Activated T-cell treated with anti-CD3 and anti-CD28 coated beads, Interleukin-2, amount 50 U/mL, for 4 hours (primary cell): ENCODE measurements around the gene CD96. TPM values are rescaled to one million over a fixed set of nuclear protein-coding genes. Genes with fewer than 3 reads are reported as not detected.
"Not testable (repeated sequence)": the region's sequence is repeated elsewhere in the genome, so short reads cannot be mapped to it uniquely, and the experiment has no call there.

Experiments
- ATAC-seq, 2 donors: fragments of 200-7000 bp; cut with Tn5 transposase; one replicate each; pipeline ENCODE4 v1.10.0; 2021
- DNase-seq: peaks from one replicate; pipeline ENCODE4 v3.0.0-alpha.2; 2020
- H3K27me3 Mint-ChIP-seq: one replicate; pipeline ENCODE4 v1.8.0; 2021; ENCODE audit warnings: low read depth, mixed read lengths
- H3K36me3 Mint-ChIP-seq: one replicate; pipeline ENCODE4 v1.8.0; 2022; ENCODE audit warnings: mixed read lengths; ENCODE audit not compliant: insufficient read depth
- H3K4me1 Mint-ChIP-seq: one replicate; pipeline ENCODE4 v1.8.0; 2021; ENCODE audit warnings: low read depth, mixed read lengths
- H3K4me3 Mint-ChIP-seq: one replicate; pipeline ENCODE4 v1.8.0; 2021; ENCODE audit warnings: mild to moderate bottlenecking, moderate library complexity, mixed read lengths
- H3K9me3 Mint-ChIP-seq: one replicate; pipeline ENCODE4 v1.8.0; 2021; ENCODE audit warnings: mixed read lengths
- total RNA-seq, 3 donors: library from RNA; stranded (reverse); gene quantifications; one replicate each; pipeline ENCODE4 v1.2.1, GENCODE V29; 2021

The CD96 gene
- total RNA-seq, result 10 to 100 TPM; 21.4 to 28.3 (median 25.2) TPM

DNA sequence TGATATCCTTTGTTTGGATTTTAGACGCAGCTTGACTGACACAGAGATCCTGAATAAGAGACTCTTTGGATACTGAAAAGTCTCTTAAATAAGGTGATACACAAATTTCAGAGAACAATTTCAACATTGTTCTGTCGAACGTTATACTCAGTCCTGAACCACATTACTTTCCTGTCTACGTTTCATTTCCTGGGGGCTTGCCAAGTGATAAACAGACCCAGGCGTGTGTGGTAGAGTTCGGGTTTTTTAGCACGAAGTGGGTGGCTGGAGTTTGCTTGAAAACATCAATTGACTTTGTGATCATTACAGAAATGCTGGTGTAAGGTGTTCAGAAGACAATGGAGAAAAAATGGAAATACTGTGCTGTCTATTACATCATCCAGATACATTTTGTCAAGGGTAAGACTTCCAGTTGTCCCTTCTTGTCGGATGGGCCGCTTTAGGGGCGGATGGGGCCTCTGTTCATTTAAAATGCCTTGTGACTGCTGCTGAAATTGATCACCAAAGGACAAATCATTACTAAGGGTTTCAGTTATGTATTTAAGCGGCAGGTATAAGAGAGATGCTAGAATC is at the start of gene CD96:
TSS of gene CD96 (plus strand) at position 287 of the 573 bp plus-strand sequence. CDS start at position 339, 52 bp downstream.
- Mint-ChIP-seq H3K4me1 (peaks cover 89% of the 10 kb centered on the region), H3K36me3 (peaks cover 21% of the 10 kb centered on the region), H3K4me3 (peak within 1 kb of the TSS; percentile 85), H3K9me3 (no peaks in the 10 kb centered on the region), H3K27me3 (no peaks in the 10 kb centered on the region)
- peak; percentile 79 to 81 for ATAC-seq
- DNase-seq, result peak; percentile 68

- no peak overlapping the region for H3K4me3 Mint-ChIP-seq
- ATAC-seq, result no peak
Measured at GRCh38 chr3:111493276-111493675, 48.7 kb upstream of the CD96 start.

DNA sequence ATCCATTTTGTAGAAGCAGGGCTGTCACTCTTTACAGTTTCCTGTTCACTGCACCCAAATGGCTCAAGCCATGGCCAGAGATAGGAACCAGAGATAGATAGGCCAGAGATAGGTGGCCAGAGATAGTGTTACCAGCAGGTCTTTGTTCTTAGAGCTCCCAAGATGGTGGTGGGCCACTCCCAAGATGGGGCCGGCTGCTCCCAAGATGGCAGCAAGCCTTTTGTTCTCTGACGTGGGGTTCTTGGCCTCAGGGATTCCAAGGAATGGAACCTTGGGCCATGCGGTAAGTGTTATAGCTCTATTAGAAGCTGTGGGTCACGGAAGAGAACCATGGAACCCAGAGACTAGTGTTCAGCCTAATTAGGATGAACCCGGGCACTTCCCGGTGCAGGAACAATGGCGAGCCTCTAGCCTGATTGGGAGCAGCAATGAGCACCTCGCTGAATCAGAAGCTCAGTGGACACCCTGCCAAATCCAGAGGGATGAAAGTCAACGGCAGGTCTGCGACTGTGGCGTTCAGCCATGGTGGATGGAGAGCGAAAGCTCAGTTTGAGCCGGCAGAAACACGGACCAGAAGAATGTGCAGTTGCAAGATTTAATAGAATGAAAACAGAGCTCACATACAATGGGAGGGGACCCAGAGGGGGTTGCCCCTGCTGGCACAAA is 45.0 kb upstream of the CD96 start:
- no peak for ATAC-seq

More at GRCh38 chr3:111493276-111493675, 48.7 kb upstream of the CD96 start:
- Mint-ChIP-seq H3K9me3 (no peaks in the 10 kb centered on the region), H3K27me3 (no peaks in the 10 kb centered on the region), H3K4me1 (no peaks in the 10 kb centered on the region), H3K36me3 (no peaks in the 10 kb centered on the region)
- no peak for DNase-seq

DNA sequence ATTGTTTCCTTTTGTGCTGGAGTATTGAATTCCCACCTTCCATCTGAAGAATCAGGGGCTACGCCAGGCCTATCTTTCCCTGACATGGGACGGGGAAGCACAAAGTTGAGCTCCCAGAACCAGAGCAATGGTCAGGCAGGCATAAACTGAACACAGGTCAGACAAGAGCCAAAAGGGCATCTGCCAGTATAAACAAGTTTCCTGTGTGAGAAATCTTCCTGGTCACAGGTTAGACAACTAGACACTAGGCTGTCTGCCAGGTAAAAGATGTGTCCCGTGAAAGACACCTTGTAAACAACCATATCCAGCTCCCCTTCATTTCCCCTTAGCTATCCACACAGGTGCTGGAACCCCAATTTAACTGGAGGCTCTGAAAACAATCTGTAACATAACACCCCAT is 44.0 kb upstream of the CD96 start:
- ATAC-seq, result no peak

More for the DNA sequence above, 45.0 kb upstream of the CD96 start:
- Mint-ChIP-seq H3K36me3 (no peaks in the 10 kb centered on the region), H3K27me3 (no peaks in the 10 kb centered on the region), H3K9me3 (peaks cover 11% of the 10 kb centered on the region), H3K4me3 (no peak overlapping the region), H3K4me1 (no peaks in the 10 kb centered on the region)
- no peak for DNase-seq

DNA sequence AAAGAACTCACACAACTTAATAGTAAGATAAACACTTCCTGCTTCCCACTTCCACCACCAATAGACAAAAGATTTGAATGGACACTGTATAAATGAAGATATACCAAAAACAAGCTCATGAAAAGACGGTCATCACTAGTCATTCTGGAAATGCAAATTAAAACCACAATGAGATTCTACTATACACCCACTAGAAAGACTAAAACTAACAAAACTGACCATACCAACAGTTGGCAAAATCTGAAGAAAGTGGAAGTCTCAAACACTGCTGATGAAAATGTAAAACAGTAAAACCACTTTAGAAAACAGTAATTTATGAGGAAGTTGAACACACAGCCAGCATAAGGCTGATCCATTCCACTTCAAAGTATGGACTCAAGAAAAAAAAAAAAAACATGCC is 35.6 kb upstream of the CD96 start:
- H3K27me3 Mint-ChIP-seq, result no peaks in the 10 kb centered on the region
- no peak overlapping the region for H3K4me3 Mint-ChIP-seq
- no peak for ATAC-seq
- H3K9me3 Mint-ChIP-seq, result peaks cover 13% of the 10 kb centered on the region
- H3K36me3 Mint-ChIP-seq, result no peaks in the 10 kb centered on the region
- H3K4me1 Mint-ChIP-seq, result no peaks in the 10 kb centered on the region
- DNase-seq, result no peak

More for the DNA sequence above, 44.0 kb upstream of the CD96 start:
- Mint-ChIP-seq H3K9me3 (peaks cover 14% of the 10 kb centered on the region), H3K36me3 (no peaks in the 10 kb centered on the region), H3K27me3 (no peaks in the 10 kb centered on the region), H3K4me3 (no peak overlapping the region), H3K4me1 (no peaks in the 10 kb centered on the region)
- no peak for DNase-seq

GRCh38 chr3:111509308-111509707 is 32.7 kb upstream of the CD96 start:
- ATAC-seq, result no peak
- H3K9me3 Mint-ChIP-seq, result peaks cover 4% of the 10 kb centered on the region

DNA sequence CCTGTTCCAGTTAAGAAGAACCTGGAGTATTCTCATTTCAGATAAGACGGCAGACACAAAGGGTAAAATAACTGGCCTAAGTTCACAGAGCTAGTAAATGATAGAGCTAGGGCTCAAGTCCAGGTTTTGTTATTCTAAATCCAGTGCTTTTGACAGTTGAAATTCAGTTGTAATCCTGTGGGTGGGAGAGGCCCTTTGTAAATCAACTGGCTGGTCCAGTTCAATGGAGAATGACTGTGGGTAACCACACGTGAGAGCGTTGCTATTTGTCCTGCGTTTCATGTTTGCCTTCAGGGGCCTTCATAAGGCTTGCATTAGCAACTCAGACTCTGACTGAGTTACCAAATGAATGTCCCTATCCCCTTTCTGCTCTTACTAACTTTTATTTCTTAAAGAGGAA is 24.2 kb upstream of the CD96 start:
- Mint-ChIP-seq H3K4me3 (no peak overlapping the region), H3K4me1 (no peaks in the 10 kb centered on the region), H3K9me3 (no peaks in the 10 kb centered on the region), H3K36me3 (no peaks in the 10 kb centered on the region), H3K27me3 (no peaks in the 10 kb centered on the region)
- DNase-seq (no peak), ATAC-seq (no peak)

More at GRCh38 chr3:111509308-111509707, 32.7 kb upstream of the CD96 start:
- Mint-ChIP-seq H3K4me3 (no peak overlapping the region), H3K4me1 (no peaks in the 10 kb centered on the region), H3K27me3 (no peaks in the 10 kb centered on the region), H3K36me3 (no peaks in the 10 kb centered on the region)
- DNase-seq, result no peak

GRCh38 chr3:111519178-111519855 is 22.7 kb upstream of the CD96 start:
- Mint-ChIP-seq H3K9me3 (no peaks in the 10 kb centered on the region), H3K36me3 (no peaks in the 10 kb centered on the region), H3K27me3 (no peaks in the 10 kb centered on the region), H3K4me1 (no peaks in the 10 kb centered on the region), H3K4me3 (no peak overlapping the region)
- ATAC-seq (no peak), DNase-seq (no peak)

DNA sequence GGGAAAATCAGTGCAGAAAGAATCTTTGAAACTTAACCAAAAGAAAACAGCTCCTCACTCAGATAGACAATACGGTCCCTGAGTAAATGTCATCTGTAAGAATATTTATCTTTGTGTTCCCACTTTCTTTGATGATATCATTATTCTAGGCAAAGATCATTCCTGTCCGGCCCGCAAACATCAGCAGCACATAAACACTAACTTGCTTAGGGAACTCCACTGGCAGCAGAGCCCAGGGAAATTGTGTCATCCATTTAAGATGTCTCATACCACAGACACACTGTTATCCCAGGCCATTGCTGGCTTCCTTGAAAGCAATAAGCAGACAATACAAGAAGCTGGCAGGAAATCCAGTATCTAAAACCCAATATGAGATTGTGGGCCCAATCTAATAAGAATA is 20.1 kb upstream of the CD96 start:
- Mint-ChIP-seq H3K36me3 (no peaks in the 10 kb centered on the region), H3K27me3 (no peaks in the 10 kb centered on the region), H3K4me1 (no peaks in the 10 kb centered on the region), H3K4me3 (no peak overlapping the region), H3K9me3 (no peaks in the 10 kb centered on the region)
- ATAC-seq (no peak), DNase-seq (no peak)

DNA sequence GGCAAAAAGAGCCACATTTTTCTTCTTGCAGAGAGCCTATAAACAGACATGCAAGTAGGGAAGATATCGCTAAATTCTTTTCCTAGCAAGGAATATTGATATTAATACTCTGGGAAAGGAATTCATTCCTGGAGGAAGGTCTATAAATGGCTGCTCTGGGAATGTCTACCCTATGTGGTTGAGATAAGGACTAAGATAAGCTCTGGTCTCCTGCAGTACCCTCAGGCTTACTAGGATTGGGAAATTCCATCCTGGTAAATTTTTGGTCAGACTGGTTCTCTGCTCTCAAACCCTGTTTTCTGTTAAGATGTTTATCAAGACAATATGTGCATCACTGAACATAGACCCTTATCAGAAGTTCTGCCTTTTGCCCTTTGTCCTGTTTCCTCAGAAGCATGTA is 17.5 kb upstream of the CD96 start:
- ATAC-seq, H3K27me3 Mint-ChIP-seq, DNase-seq, H3K9me3 Mint-ChIP-seq, H3K4me3 Mint-ChIP-seq, H3K36me3 Mint-ChIP-seq, H3K4me1 Mint-ChIP-seq: not testable (repeated sequence)

- ATAC-seq (no peak), DNase-seq (no peak)
- Mint-ChIP-seq H3K4me3 (no peak overlapping the region), H3K9me3 (peaks cover 5% of the 10 kb centered on the region), H3K36me3 (peaks cover 2% of the 10 kb centered on the region), H3K4me1 (peaks cover 20% of the 10 kb centered on the region), H3K27me3 (no peaks in the 10 kb centered on the region)
Measured at GRCh38 chr3:111531446-111531845, 10.6 kb upstream of the CD96 start.

GRCh38 chr3:111534701-111535100 is 7.3 kb upstream of the CD96 start:
- Mint-ChIP-seq H3K9me3 (peaks cover 5% of the 10 kb centered on the region), H3K4me3 (no peak overlapping the region), H3K36me3 (peaks cover 2% of the 10 kb centered on the region), H3K4me1 (peaks cover 40% of the 10 kb centered on the region), H3K27me3 (no peaks in the 10 kb centered on the region)
- DNase-seq (no peak), ATAC-seq (no peak)

DNA sequence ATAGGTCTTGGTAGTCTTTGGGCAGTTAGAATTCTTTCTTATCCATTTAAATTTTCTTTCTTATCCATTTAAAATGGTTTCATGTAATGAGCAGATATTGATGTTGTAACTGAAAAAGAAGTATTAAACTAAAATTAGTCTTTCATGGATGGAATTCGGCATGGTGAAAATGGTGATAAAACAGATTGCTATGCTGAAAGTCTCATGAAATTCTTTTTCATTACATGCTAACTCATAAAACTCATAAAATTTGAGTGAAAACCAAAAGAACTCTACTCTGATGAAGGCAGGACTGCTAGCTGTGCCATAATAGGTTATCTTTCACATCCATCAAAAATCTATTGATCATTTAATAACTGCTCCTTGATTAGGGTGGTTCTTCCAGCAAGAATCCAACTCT is 3.9 kb upstream of the CD96 start:
- no peak overlapping the region for H3K4me3 Mint-ChIP-seq
- ATAC-seq, result no peak
- H3K27me3 Mint-ChIP-seq, result no peaks in the 10 kb centered on the region
- no peaks in the 10 kb centered on the region for H3K36me3 Mint-ChIP-seq
- no peaks in the 10 kb centered on the region for H3K9me3 Mint-ChIP-seq
- peaks cover 72% of the 10 kb centered on the region for H3K4me1 Mint-ChIP-seq
- DNase-seq, result no peak

- DNase-seq (no peak), ATAC-seq (peak in 1 of 2 donors; percentile 5)
- Mint-ChIP-seq H3K4me1 (peaks cover 76% of the 10 kb centered on the region), H3K27me3 (no peaks in the 10 kb centered on the region), H3K36me3 (peaks cover under 1% of the 10 kb centered on the region), H3K9me3 (no peaks in the 10 kb centered on the region), H3K4me3 (no peak overlapping the region)
Measured at GRCh38 chr3:111538681-111539083, 3.3 kb upstream of the CD96 start.
